Measurements from ENCODE around the gene CXCR6.
"Not testable (repeated sequence)": the region's sequence is repeated elsewhere in the genome, so short reads cannot be mapped to it uniquely, and the experiment has no call there.

Gene CXCR6

DNA sequence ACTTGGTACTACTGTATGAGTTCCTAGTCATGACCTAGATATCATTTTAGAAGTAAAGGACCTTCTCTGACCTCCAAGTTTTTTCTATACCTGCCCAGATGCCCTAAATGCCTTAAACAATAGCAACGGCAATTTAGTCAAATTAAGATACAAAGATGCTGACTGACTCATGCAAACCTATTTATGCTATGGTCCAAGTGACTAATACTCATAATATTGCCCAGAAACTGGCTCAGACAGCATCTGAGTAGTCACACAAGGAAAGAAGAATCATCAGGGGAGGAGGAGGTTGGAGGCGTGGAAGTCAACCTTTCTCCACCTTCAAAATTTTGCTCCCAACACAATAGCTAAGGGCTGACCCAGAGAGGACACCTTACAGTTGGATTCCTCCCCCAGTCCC is 45.5 kb downstream of the CXCR6 start:
- no peak for TF ChIP-seq POLR2A (IDR thresholded peaks at IDR 0.05; ENCODE audit: low read length)
- TF ChIP-seq GATA1 (IDR thresholded peaks at IDR 0.05; ENCODE audit: low read depth, low read length), result no peak
- DNase-seq, result peak in 1 of 2 experiments; percentile 6

DNA sequence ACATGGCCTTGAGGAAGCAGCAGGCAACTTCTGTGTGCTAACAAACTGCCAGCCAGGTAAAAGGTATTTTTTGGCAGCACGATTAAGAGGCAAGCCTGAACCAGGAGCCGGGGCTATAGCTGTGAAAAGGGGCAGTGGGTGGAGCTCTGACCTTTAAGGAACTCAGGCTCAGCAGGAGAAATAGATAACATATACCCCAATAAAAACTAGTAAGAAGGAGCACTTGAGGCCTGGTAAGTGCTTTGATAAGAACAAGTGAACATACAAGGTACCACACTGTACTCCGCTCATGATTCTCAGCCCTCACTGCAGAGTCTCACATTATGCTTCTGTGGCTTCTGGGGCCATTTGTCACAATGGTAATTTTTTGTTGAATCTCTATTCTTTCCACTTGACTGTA is 46.9 kb downstream of the CXCR6 start:
- no peak for TF ChIP-seq POLR2A (IDR thresholded peaks at IDR 0.05; ENCODE audit: low read length)
- peak; percentile 39 to 60 for DNase-seq

DNA sequence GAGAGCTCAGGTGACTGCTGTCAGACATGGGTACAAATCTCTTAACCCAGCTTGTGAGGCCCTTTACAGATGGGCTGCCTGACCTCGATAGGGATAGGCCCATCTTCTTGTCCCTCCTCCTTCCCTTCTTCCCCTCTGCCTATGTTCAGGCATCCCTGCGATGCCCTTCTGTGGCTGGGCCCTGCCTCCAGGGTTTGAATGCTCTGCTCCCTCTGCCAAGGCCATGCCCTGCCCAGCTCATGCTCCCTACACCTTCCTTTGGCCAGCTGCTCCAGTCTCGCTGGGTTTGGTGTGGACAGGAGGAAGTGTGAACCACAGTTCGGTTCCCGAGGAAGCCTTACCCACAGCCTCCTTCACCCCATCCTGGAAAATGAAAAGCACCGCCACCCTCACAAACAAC is 48.1 kb downstream of the CXCR6 start:
- TF ChIP-seq POLR2A (IDR thresholded peaks at IDR 0.05; ENCODE audit: low read length) (no peak), GATA1 (IDR thresholded peaks at IDR 0.05; ENCODE audit: low read depth, low read length) (no peak)
- no peak for DNase-seq

DNA sequence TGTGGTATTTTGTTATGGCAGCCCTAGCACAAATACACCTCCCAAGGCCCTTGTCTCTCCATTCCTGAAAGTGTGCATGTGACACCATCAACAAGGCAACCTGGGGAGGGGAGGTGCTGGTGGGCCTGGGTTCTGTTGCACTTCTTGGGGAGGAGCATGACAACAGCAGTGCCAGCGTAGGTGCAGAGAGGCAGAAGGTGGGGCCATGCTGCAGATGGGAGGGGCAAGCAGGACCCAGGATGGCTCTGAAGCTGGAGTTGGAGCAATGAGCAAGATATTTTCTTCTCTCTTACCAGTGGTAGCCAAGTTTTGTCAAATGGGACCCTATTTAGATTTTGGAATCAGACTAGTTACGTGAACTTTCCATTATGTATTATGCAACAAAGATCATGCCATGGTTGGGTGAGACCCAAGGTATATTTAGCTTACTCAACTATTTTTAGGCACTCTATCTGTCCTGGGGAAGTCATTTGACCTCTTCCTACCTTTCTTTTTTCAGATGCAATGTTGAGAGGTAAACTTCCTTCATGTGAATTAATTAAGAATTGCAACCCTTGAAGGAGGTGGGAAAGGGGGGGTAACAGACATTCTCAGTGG is 49.0 kb downstream of the CXCR6 start:
- no peak for DNase-seq
- TF ChIP-seq POLR2A (IDR thresholded peaks at IDR 0.05; ENCODE audit: low read length) (no peak), GATA1 (IDR thresholded peaks at IDR 0.05; ENCODE audit: low read depth, low read length) (no peak)

DNA sequence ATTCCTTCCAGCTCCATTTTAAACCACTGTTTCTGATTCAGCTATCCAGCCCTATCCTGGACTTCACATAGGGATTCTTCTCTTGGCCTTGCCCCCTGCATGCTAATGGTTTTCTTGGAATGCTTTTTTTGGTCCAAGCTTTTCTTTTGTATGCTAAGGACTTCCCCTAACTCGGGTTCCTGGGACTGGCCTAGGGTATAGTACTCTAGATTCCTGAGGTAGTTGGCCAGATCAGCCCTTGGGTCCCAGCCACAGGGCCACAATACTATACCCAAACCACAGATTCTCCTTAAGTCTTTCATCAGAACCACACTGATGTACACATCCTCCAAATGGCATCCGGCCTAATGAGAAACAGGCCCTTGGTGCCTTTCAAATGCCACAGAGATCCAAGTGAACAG is 49.6 kb downstream of the CXCR6 start:
- DNase-seq, result no peak

DNA sequence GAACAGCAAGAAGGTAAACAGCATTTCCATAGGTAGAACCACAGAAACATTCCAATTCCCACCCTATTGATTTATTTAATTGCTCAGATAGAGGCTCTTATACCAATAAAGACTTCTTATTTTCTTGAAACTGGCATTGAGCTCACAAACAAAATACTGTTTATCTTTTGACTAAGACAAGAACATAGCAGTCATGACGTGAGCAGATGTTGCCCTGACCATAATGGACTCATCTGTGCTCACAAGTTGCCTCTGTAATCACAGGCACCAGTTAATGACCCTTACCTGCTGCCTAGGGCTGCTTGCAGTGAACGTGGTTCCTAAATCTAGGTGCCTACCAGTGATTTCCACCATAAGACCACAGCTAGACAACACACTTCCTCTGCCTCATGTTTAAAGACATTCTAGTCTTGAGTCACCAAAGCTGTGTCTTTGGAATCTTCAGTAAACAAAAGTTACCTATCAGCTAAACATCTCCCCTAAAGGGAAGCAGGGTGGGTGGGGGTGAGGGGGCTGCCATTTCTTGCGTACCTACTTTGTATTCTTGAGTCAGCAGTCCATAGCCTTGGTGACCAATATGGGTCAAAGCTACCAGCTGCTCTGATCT is 50.3 kb downstream of the CXCR6 start:
- DNase-seq, result no peak
- TF ChIP-seq GATA1 (IDR thresholded peaks at IDR 0.05; ENCODE audit: low read depth, low read length) (no peak), POLR2A (IDR thresholded peaks at IDR 0.05; ENCODE audit: low read length) (no peak)

More for the DNA sequence above, 49.6 kb downstream of the CXCR6 start:
- TF ChIP-seq POLR2A (IDR thresholded peaks at IDR 0.05; ENCODE audit: low read length), result no peak
- TF ChIP-seq GATA1 (IDR thresholded peaks at IDR 0.05; ENCODE audit: low read depth, low read length), result no peak

DNA sequence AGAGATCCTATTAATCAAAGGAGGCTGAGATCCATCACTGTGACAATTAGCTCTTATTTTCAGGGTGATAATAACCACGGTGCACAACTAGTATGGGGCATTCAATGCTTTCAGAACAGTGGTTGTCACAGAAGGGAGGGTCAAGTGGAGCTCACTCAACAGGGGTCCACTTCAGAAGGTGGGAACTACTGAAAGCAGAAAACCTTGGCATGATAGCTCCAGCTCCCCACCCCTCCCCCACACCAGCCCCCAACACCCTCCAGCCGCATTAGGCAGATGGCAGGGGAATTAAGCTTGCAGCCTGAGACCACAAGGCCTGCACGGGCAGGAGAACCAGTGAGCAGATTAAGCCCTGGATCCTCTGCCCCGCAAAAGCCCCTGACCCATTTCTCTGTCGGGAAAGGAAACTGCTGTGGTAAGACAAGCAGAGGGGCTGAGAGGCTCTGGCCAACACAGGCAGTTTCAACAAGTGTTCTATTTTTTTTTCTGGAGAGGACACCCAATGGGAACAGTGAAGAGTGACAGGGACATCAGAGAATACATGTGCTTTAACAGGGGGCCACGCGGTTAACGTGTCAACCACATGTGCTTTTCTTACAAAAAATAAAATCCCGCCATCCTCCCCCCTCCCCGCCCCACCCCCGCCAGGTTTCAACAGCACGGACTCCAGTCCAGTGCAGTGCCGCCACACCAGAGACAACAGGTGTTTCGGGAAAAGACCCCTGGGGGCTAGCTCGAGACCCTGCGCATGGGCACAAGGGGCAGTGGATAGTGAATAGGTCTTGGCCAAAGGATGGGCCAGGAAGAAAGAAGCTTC is 51.4 kb downstream of the CXCR6 start:
- TF ChIP-seq POLR2A (IDR thresholded peaks at IDR 0.05; ENCODE audit: low read length) (no peak), GATA1 (IDR thresholded peaks at IDR 0.05; ENCODE audit: low read depth, low read length) (no peak)
- peak; percentile 57 to 63 for DNase-seq

DNA sequence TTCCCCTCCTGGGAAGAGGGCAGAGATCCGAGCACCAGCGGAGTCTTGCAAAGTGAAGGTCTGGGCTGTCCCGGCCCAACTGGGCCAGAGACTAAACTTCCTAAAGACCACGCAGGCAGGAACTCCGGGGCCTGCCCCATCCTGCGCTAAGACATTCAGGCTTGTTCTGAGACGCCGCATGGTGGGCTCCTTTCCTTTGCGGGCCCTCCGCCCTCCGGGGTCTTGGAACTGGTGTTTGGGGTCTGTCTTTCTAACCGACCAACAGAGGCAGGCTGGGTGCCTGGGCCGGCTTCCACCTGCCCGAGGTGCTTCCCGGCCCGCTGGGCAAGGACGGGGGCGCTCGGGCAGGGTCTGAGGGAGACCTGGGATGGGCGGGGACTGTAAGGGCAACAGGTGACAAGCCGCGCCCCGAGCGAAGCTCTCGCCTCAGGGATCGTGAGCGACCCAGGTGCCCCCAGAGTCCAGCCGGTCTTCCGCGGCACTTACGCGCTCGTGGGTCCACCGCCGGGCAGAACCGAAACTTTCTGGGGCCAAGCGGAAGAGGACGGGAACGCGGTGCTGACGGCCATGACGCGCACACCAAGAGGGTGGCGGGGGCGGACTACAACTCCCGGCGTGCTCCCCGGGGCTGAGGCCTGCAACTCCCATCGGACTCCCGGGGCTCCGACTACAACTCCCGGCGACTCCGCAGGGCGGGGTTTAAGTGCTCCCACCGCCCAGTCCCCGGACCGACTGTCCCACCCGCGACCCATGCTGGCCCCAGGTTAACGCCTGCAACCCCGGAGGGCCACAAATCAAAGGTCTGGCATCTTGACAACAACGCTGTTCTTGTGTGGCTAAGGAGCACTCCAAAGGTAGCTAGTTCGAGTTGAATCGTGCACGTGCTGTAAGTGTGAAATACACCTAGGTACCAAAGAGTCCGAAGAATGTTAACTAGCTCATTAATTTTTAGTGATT is 52.2 kb downstream of the CXCR6 start, which contains the start of gene FYCO1:
FYCO1 (minus strand) TSS at position 589 of the 957 bp plus-strand sequence. CDS start 10,914 bp downstream, outside the sequence.
- DNase-seq, result peak; percentile 89 to 93

DNA sequence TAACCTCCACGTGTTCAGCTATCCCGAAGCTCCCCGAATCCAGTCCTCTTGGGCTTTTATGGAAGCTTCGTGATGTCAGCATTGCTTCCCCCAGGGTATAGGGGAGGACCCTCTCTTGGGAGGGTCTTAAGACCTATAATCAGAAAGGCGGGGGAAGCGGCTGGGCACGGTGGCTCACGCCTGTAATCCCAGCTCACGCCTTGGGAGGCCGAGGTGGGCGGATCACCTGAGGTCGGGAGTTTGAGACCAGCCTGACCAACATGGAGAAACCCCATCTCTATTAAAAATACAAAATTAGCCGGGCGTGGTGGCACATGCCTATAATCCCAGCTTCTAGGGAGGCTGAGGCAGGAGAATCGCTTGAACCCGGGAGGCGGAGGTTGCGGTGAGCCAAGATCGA is 54.2 kb downstream of the CXCR6 start:
- DNase-seq, result not testable (repeated sequence)

More for the DNA sequence above, 52.2 kb downstream of the CXCR6 start, which contains the start of gene FYCO1:
- peak; percentile 72 for TF ChIP-seq POLR2A (IDR thresholded peaks at IDR 0.05; ENCODE audit: low read length)
- no peak for TF ChIP-seq GATA1 (IDR thresholded peaks at IDR 0.05; ENCODE audit: low read depth, low read length)

DNA sequence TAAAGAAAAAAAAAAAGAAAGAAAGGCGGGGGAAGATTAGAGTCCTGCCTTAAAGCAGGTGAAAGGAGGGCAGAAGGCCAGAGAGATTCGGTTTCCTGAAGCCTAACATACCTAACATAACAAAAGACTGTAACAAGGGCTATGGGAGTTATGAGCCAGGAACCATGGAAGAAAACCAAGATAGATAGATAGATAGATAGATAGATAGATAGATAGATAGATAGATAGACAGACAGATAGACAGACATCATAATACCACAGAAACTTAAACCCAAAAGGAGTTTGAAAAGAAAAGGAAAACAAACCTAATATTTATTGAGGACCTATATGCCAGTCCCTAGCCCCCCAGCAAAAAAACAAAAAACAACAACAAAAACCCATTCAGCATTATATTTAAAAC is 54.7 kb downstream of the CXCR6 start:
- DNase-seq, result no peak
- TF ChIP-seq POLR2A (IDR thresholded peaks at IDR 0.05; ENCODE audit: low read length) (no peak), GATA1 (IDR thresholded peaks at IDR 0.05; ENCODE audit: low read depth, low read length) (no peak)
